Endodermal cell (in vitro differentiated cells): ENCODE data around the gene MYO19. TPM values are rescaled to one million over a fixed set of nuclear protein-coding genes. Genes with fewer than 3 reads are reported as not detected.
"Not testable (repeated sequence)": the region's sequence is repeated elsewhere in the genome, so short reads cannot be mapped to it uniquely, and the experiment has no call there.

Experiments
- DNase-seq: peaks from one replicate; pipeline ENCODE4 v3.0.0-alpha.2; 2017
- H3K27ac ChIP-seq: 2 replicates; pipeline ENCODE4 v1.5.1; 2013; ENCODE audit warnings: mild to moderate bottlenecking, low read depth, low read length, moderate library complexity
- H3K27me3 ChIP-seq: 2 replicates; pipeline ENCODE4 v1.6.1; 2013; ENCODE audit warnings: mild to moderate bottlenecking, low read length, moderate library complexity; ENCODE audit not compliant: insufficient read depth, control insufficient read depth, poor library complexity, severe bottlenecking
- H3K36me3 ChIP-seq: 2 replicates; pipeline ENCODE4 v1.7.0; 2013; ENCODE audit warnings: mild to moderate bottlenecking, low read length, moderate library complexity; ENCODE audit not compliant: control insufficient read depth, insufficient read depth
- H3K4me1 ChIP-seq: one replicate; pipeline ENCODE4 v1.7.0; 2013; ENCODE audit warnings: low read length; ENCODE audit not compliant: control insufficient read depth, insufficient read depth
- H3K4me3 ChIP-seq: 2 replicates; pipeline ENCODE4 v1.5.1; 2013; ENCODE audit warnings: mild to moderate bottlenecking, low read length, moderate library complexity
- H3K9ac ChIP-seq: 2 replicates; pipeline ENCODE4 v1.6.1; 2013; ENCODE audit warnings: mild to moderate bottlenecking, low read length, moderate library complexity; ENCODE audit not compliant: poor library complexity, severe bottlenecking; ENCODE audit errors: extremely low read depth
- H3K9me3 ChIP-seq: 2 replicates; pipeline ENCODE4 v1.6.1; 2013; ENCODE audit warnings: mild to moderate bottlenecking, low read length, moderate library complexity; ENCODE audit not compliant: control insufficient read depth
- H3K27ac Mint-ChIP-seq: 2 replicates; pipeline ENCODE4 v1.8.0; 2020; ENCODE audit warnings: mixed read lengths
- H3K27me3 Mint-ChIP-seq: 2 replicates; pipeline ENCODE4 v1.8.0; 2021; ENCODE audit warnings: mild to moderate bottlenecking, mixed read lengths; ENCODE audit not compliant: insufficient read depth
- H3K36me3 Mint-ChIP-seq: 2 replicates; pipeline ENCODE4 v1.8.0; 2020; ENCODE audit warnings: low read depth, mixed read lengths
- H3K4me1 Mint-ChIP-seq: 2 replicates; pipeline ENCODE4 v1.8.0; 2020; ENCODE audit warnings: mixed read lengths
- H3K4me3 Mint-ChIP-seq: 2 replicates; pipeline ENCODE4 v1.8.0; 2020; ENCODE audit warnings: mild to moderate bottlenecking, moderate library complexity, mixed read lengths
- H3K9me3 Mint-ChIP-seq: 2 replicates; pipeline ENCODE4 v1.8.0; 2020; ENCODE audit warnings: mild to moderate bottlenecking, mixed read lengths
- CTCF ChIP-seq: fragments of 200-600 bp; sonication (generic); conservative IDR thresholded peaks from 2 replicates; pipeline ENCODE4 v1.5.0; 2021; ENCODE audit warnings: antibody characterized with exemption, mild to moderate bottlenecking
- WGBS, 2 experiments: methylation state at CpG; one replicate each; pipeline versions ENCODE4 v1.1.5 to v1.1.7; 2013; ENCODE audit warnings: missing lambda C conversion rate in 2 of 2, mixed read lengths in 1 of 2; ENCODE audit not compliant: insufficient coverage in 1 of 2, insufficient read length in 1 of 2; 5-methylcytosine and 5-hydroxymethylcytosine counted together
- total RNA-seq, 2 donors: library from RNA; stranded (reverse); fragmentation: NEBNext Ultra II Directional in 1 of 2; extraction: Animal tissue kit (Norgen Biotek cat#: 25700) in 1 of 2; gene quantifications; 2 replicates in 1 of 2; 3 replicates in 1 of 2; pipeline ENCODE4 v1.2.1, GENCODE V29; 2021

MYO19 gene
- total RNA-seq, 2 donors from 2014 or later = 133 to 154 TPM

- Mint-ChIP-seq H3K27me3 (no peaks in the 10 kb centered on the region), H3K4me3 (no peak overlapping the region), H3K27ac (no peak overlapping the region), H3K36me3 (peaks cover 67% of the 10 kb centered on the region), H3K9me3 (no peaks in the 10 kb centered on the region), H3K4me1 (no peaks in the 10 kb centered on the region)
- H3K9me3 ChIP-seq = no peaks in the 10 kb centered on the region
- DNase-seq = peak; percentile 39
- no peak overlapping the region for H3K9ac ChIP-seq
- TF ChIP-seq CTCF = no peak
- H3K4me1 ChIP-seq = no peaks in the 10 kb centered on the region
- H3K4me3 ChIP-seq = no peak overlapping the region
- H3K27me3 ChIP-seq = no peaks in the 10 kb centered on the region
- H3K36me3 ChIP-seq = peaks cover 93% of the 10 kb centered on the region
- WGBS, 2 experiments = 92 to 93% methylated on average over 12 to 14 of the region's 14 CpGs
- H3K27ac ChIP-seq = no peak overlapping the region
Observed at GRCh38 chr17:36510636-36511035, 24.0 kb downstream of the MYO19 start.

- H3K4me3 Mint-ChIP-seq = no peak overlapping the region
- no peak for TF ChIP-seq CTCF
- no peak overlapping the region for H3K27ac Mint-ChIP-seq
- H3K4me3 ChIP-seq = no peak overlapping the region
- no peaks in the 10 kb centered on the region for H3K27me3 ChIP-seq
- H3K4me1 ChIP-seq = no peaks in the 10 kb centered on the region
- H3K36me3 ChIP-seq = peaks cover 92% of the 10 kb centered on the region
- no peaks in the 10 kb centered on the region for H3K9me3 ChIP-seq
- no peak for DNase-seq
- H3K9ac ChIP-seq = no peak overlapping the region
- H3K9me3 Mint-ChIP-seq = no peaks in the 10 kb centered on the region
- H3K27ac ChIP-seq = no peak overlapping the region
- no peaks in the 10 kb centered on the region for H3K27me3 Mint-ChIP-seq
- H3K36me3 Mint-ChIP-seq = peaks cover 70% of the 10 kb centered on the region
- 97 to 100% methylated on average over 6 to 9 of the region's 9 CpGs for WGBS, 2 experiments
- no peaks in the 10 kb centered on the region for H3K4me1 Mint-ChIP-seq
Observed at GRCh38 chr17:36509272-36509985, 25.2 kb downstream of the MYO19 start.

- peaks cover 72% of the 10 kb centered on the region for H3K36me3 Mint-ChIP-seq
- H3K27me3 Mint-ChIP-seq, H3K4me3 ChIP-seq, H3K4me3 Mint-ChIP-seq, H3K9ac ChIP-seq, H3K9me3 ChIP-seq, H3K27ac Mint-ChIP-seq, H3K27me3 ChIP-seq, H3K4me1 Mint-ChIP-seq, H3K9me3 Mint-ChIP-seq, H3K27ac ChIP-seq, H3K4me1 ChIP-seq: not testable (repeated sequence)
- peak; percentile 17 for DNase-seq
- H3K36me3 ChIP-seq = peaks cover 92% of the 10 kb centered on the region
- 80 to 92% methylated on average over 1 to 2 of the region's 2 CpGs for WGBS, 2 experiments
Observed at GRCh38 chr17:36508439-36508838, 26.2 kb downstream of the MYO19 start.
